Nephron (organoid): ENCODE data around the gene MYH7B.

Experiments
- H3K27ac Mint-ChIP-seq, 3 experiments: 2 replicates each; pipeline ENCODE4 v1.8.0; 2020; ENCODE audit warnings: mixed read lengths in 3 of 3, mild to moderate bottlenecking in 2 of 3, moderate library complexity in 1 of 3
- H3K27me3 Mint-ChIP-seq: 2 replicates; pipeline ENCODE4 v1.8.0; 2021; ENCODE audit warnings: low read depth, mild to moderate bottlenecking, moderate library complexity, mixed read lengths
- H3K36me3 Mint-ChIP-seq: 2 replicates; pipeline ENCODE4 v1.8.0; 2020; ENCODE audit warnings: low read depth, mixed read lengths
- H3K4me1 Mint-ChIP-seq: 2 replicates; pipeline ENCODE4 v1.8.0; 2020; ENCODE audit warnings: mixed read lengths
- H3K4me3 Mint-ChIP-seq, 3 experiments: 2 replicates each; pipeline ENCODE4 v1.8.0; 2020; ENCODE audit warnings: mild to moderate bottlenecking in 3 of 3, mixed read lengths in 3 of 3, moderate library complexity in 2 of 3
- H3K9me3 Mint-ChIP-seq: 2 replicates; pipeline ENCODE4 v1.8.0; 2020; ENCODE audit warnings: mixed read lengths
- TF ChIP-seq, protein P1 (sequence below), 3 experiments: fragments of 200-600 bp; sonication (generic); IDR thresholded peaks; one replicate each; pipeline ENCODE4 v1.5.0; 2021; ENCODE audit warnings: antibody characterized with exemption in 3 of 3; ENCODE audit not compliant: unreplicated experiment in 3 of 3

MYH7B gene

DNA sequence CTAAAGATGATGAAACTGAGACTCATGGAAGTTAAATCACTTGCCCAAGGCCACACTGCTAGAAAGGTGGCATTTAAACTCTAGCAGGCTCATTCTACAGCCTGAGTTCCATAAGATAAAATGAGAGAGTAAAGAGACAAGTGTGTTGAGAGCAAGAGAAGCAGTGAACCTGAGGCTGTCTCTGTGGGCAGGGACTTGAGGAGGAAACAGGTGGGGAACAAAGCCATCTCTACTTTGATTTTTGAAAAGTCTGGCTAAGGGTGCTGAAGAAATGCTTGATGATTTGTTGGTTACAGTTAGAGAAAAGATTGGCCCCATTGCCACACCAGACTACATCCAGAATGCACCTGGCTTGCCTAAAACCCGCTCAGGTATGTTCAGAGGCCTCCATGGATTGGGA lies 29.1 kb upstream of the MYH7B start:
- Mint-ChIP-seq H3K9me3 (no peaks in the 10 kb centered on the region), H3K27me3 (no peaks in the 10 kb centered on the region), H3K4me1 (no peaks in the 10 kb centered on the region), H3K36me3 (peaks cover 49% of the 10 kb centered on the region), H3K4me3 (no peak overlapping the region), H3K27ac (no peak overlapping the region)
- TF ChIP-seq, protein P1, sequence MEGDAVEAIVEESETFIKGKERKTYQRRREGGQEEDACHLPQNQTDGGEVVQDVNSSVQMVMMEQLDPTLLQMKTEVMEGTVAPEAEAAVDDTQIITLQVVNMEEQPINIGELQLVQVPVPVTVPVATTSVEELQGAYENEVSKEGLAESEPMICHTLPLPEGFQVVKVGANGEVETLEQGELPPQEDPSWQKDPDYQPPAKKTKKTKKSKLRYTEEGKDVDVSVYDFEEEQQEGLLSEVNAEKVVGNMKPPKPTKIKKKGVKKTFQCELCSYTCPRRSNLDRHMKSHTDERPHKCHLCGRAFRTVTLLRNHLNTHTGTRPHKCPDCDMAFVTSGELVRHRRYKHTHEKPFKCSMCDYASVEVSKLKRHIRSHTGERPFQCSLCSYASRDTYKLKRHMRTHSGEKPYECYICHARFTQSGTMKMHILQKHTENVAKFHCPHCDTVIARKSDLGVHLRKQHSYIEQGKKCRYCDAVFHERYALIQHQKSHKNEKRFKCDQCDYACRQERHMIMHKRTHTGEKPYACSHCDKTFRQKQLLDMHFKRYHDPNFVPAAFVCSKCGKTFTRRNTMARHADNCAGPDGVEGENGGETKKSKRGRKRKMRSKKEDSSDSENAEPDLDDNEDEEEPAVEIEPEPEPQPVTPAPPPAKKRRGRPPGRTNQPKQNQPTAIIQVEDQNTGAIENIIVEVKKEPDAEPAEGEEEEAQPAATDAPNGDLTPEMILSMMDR (IDR thresholded peaks at IDR 0.05; ENCODE audit: unreplicated experiment in 3 of 3) = no peak

DNA sequence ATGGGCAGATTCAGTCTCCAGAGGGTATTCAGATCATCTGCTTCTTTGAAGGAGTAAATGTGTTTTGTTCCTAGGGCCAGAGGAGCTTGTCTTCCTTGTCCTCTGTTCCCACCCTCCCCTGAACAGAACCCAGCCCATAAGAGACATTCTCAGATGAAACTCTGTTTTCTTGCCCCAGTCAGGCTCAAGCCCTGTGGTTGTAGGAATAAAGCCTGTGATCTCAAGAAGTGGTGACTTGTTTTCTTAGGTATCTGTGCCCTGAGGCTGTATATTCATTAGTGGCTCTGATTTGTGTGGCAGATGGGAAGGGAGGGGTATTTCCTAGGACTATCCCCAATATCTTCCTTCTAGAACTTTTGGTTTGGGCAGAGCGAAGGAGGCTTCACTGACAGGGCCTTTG lies 27.9 kb upstream of the MYH7B start:
- H3K27me3 Mint-ChIP-seq = no peaks in the 10 kb centered on the region
- no peak overlapping the region for H3K27ac Mint-ChIP-seq
- TF ChIP-seq, protein P1 (IDR thresholded peaks at IDR 0.05; ENCODE audit: unreplicated experiment in 3 of 3) = no peak
- H3K4me3 Mint-ChIP-seq = no peak overlapping the region
- no peaks in the 10 kb centered on the region for H3K9me3 Mint-ChIP-seq
- peaks cover 50% of the 10 kb centered on the region for H3K36me3 Mint-ChIP-seq
- H3K4me1 Mint-ChIP-seq = no peaks in the 10 kb centered on the region

DNA sequence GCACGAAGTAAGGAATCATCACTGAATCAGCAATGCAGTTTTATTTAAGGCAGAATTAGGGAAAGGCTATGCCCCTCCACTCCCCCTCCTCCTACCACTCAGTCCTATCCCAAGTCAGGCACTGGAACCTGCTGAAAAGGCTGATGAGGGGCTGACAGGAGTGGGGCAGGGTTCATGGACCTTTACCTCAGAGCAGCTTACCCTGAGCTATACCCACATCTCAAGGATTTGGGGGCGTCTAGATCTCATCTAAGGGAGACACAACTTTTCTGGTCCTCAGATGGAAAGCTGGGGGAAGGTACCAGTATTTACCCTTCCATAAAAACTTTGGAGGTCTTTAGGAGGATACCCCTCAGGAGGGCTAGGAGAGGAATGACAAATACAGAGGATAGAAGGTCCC lies 27.3 kb upstream of the MYH7B start:
- Mint-ChIP-seq H3K9me3 (no peaks in the 10 kb centered on the region), H3K36me3 (peaks cover 55% of the 10 kb centered on the region), H3K27me3 (no peaks in the 10 kb centered on the region), H3K4me3 (no peak overlapping the region), H3K27ac (no peak overlapping the region), H3K4me1 (no peaks in the 10 kb centered on the region)
- TF ChIP-seq, protein P1 (IDR thresholded peaks at IDR 0.05; ENCODE audit: unreplicated experiment in 3 of 3) = no peak

DNA sequence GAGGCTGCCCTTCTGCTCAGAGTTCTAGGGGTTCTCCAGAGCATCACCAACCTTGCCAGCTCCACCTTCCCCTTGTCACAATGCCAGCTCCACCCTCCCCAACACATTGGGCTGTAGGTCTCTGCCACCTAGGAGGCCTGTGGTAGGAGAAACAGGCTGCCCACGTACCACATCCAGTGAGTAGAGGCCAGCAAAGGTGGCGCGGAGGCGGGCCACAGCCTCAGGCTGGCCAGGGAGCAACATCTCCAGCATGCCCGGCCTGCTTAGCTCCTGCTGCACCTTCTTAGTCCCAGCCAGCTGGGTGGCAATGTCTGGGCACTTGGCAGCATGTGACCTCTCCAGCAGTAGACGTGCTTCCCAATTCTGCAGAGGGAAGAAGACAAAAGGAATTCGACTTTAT lies 23.9 kb upstream of the MYH7B start:
- TF ChIP-seq, protein P1 (IDR thresholded peaks at IDR 0.05; ENCODE audit: unreplicated experiment in 3 of 3) = no peak
- H3K27me3 Mint-ChIP-seq = no peaks in the 10 kb centered on the region
- H3K9me3 Mint-ChIP-seq = no peaks in the 10 kb centered on the region
- no peaks in the 10 kb centered on the region for H3K4me1 Mint-ChIP-seq
- peaks cover 55% of the 10 kb centered on the region for H3K36me3 Mint-ChIP-seq
- H3K4me3 Mint-ChIP-seq = no peak overlapping the region
- H3K27ac Mint-ChIP-seq = no peak overlapping the region

DNA sequence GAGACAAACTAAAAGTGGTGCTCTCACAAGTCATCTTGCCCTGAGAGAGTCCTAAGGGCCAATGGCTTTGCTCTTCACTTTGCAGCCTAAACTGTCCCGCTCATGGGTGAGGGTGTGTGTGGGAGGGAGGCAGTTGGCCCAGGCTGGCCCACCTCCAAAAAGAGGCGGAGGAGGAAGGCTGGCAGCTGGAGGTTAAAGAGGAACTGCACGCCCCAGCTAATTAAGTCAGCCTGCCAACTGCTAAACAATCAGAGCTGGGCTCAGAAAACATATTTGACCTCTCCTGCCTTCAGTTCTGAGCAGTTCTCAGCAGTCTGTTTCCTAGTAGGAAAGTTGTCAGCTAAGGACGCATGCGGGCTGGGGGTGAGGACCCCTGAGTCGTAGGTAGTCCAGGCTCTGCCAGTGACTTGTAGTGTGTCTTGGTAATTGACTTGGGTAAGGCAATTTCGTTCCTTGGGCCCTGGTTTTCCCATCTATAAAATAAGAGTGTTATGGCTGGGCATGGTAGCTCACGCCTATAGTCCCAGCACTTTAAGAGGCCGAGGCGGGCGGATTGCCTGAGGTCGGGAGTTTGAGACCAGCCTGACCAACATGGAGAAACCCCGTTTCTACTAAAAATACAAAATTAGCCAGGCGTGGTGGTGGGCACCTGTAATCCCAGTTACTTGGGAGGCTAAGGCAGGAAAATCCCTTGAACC lies 17.1 kb upstream of the MYH7B start:
- no peaks in the 10 kb centered on the region for H3K27me3 Mint-ChIP-seq
- no peak overlapping the region for H3K4me3 Mint-ChIP-seq
- peaks cover 53% of the 10 kb centered on the region for H3K36me3 Mint-ChIP-seq
- H3K9me3 Mint-ChIP-seq = no peaks in the 10 kb centered on the region
- TF ChIP-seq, protein P1 (IDR thresholded peaks at IDR 0.05; ENCODE audit: unreplicated experiment in 3 of 3) = no peak
- H3K27ac Mint-ChIP-seq = peak overlapping the region; percentile 2 to 94 (median 81)
- H3K4me1 Mint-ChIP-seq = peaks cover 20% of the 10 kb centered on the region

DNA sequence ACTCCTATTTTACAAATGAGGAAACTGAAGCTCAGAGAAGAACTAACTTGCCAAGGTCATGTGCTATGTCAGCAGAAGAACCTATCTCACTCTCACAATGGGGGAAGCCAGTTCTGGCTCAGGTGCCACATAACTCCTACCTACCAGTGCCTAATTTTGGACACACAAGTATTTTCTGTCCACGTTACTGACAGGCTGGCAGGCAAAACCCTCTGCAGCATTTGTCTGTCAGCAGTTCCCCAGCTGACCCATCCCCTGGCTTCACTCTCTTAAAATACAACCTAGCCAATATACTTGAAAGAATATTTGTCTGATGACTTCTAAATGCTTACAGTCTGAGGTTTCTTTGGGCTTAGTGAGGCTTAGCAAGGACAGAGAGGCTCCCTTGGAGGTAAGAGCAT lies 15.6 kb upstream of the MYH7B start:
- Mint-ChIP-seq H3K27ac (peak overlapping the region in 2 of 3 experiments; percentile 35 to 51), H3K4me1 (peaks cover 20% of the 10 kb centered on the region), H3K36me3 (peaks cover 54% of the 10 kb centered on the region), H3K27me3 (no peaks in the 10 kb centered on the region), H3K4me3 (no peak overlapping the region), H3K9me3 (no peaks in the 10 kb centered on the region)
- TF ChIP-seq, protein P1 (IDR thresholded peaks at IDR 0.05; ENCODE audit: unreplicated experiment in 3 of 3) = no peak
